M059J (cell line): ENCODE data around the gene FCGR3A. TPM values are rescaled to one million over a fixed set of nuclear protein-coding genes. Genes with fewer than 3 reads are reported as not detected.
"Not testable (repeated sequence)": the region's sequence is repeated elsewhere in the genome, so short reads cannot be mapped to it uniquely, and the experiment has no call there.

Experiments
- DNase-seq: peaks from one replicate; pipeline ENCODE4 v3.0.0-alpha.2; 2012; ENCODE audit warnings: low read depth
- total RNA-seq: library from RNA; depleted of rRNA; stranded (reverse); fragments of >200 nt; shearing (Covaris generic); gene quantifications from 2 replicates; pipeline ENCODE4 v1.2.3, GENCODE V29; 2014; rRNA removed

Gene FCGR3A
- not detected in 2 replicates for total RNA-seq

DNA sequence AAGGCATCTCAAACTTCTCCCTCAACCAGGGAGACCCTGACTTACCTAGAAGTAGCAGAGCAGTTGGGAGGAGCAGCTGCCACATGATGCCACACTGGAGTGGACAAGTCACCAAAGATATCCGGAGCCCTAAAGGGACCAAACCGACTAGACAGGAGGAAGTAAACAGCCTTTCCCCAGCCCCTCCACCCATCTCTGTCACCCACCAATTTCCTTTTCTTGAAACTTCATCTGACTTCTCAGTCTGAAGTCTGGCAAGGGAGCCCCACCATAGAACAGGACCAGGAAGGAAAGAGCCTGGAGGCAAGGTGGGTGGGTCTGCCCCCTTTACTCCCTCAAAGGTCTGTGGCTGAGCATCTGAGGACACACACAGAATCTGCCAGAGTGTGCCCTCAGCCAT is at the start of gene FCGR3A:
FCGR3A (minus strand) TSS at position 167 of the 400 bp plus-strand sequence; CDS start at position 85, 82 bp downstream.
- no peak for DNase-seq

DNA sequence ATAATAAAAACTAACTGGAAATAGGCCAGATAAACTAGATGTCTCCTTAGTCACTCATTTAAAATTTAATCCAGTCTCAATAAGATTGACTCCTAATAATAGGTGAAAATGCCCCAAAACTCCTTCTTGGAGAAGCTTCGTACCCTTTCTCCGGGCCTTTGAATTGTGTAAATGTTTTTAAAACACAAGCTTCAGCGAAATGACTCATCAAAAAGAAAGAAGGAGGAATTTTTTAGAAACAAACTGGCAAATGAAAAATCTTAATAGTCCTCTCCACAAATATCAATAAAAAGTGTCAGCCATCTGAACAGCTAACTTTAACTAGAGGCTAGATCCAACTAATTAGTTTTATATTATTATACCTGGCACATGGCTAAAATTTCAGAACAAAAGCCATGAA is 47.5 kb upstream of the FCGR3A start:
- DNase-seq = not testable (repeated sequence)

DNA sequence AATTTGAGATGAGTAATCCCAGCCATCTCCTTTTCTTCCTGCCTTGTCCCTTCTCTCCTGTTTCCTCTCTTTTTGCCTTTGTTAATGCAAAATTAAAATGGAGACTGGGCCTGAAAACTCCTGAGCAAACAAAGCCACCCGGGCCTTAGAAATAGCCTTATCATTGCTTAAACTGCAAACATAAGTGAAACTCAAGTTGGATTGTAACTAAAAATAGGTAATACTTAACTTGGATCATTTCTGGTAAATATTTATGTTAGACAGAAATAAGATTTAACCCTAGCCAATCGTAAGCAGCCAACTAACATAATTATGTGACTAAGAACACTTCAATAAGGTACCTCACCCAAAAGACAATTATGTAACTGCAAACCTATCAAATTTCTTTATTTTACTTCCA is 46.0 kb upstream of the FCGR3A start:
- peak; percentile 39 for DNase-seq

DNA sequence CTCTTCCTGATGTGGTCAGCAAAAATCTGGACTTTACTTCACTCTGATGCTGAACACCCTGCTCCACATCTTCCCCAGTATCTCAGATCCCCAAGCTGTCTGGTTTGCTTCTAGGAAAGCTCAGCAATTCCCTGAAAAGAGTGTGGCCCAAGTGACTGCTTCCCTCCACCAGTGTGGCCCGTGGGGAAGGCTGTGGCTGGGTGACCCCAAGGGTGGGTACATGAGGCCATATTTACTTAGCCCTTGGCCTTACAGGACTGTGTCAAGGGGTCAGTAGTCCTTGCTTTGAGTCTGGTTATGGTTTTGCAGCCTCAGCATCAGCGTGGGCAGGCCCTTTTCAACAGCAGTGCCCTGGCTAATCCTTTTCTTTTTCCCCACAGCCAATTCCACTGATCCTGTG is 45.6 kb upstream of the FCGR3A start:
- DNase-seq = not testable (repeated sequence)

DNA sequence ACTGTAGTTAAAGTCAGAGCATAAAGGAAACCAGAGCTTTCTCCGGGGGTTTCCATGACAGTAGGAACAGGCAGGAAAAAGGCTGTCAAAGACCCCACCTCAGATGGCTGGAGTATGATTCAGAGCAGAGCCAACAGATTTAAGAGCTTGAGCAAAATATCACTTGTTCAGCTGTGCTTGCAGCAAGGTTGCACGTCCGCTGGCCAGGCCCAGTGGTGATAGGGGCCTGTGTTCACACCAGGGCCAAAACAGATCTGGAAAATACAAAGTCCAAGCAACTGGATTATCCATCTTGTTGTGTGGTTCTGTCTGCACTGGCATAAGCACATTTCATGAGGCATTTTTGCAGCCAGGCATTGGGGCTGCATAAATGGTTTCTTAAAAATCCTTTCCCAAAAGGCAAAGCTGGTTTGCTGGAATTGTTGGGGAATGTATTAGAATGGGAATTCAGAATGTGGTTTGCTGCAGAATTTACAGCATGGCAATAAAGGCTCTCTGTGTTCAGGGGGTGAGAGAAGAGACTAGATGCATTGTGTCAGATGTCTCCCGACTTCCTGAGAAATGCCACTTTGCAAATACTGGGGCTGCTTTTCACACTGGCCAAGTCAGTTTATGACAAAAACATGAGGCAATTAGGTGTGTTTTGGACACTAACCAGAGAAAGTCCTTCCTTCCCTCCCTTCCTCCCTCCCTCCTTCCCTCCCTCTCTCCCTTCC is 44.8 kb upstream of the FCGR3A start:
- peak; percentile 31 for DNase-seq

DNA sequence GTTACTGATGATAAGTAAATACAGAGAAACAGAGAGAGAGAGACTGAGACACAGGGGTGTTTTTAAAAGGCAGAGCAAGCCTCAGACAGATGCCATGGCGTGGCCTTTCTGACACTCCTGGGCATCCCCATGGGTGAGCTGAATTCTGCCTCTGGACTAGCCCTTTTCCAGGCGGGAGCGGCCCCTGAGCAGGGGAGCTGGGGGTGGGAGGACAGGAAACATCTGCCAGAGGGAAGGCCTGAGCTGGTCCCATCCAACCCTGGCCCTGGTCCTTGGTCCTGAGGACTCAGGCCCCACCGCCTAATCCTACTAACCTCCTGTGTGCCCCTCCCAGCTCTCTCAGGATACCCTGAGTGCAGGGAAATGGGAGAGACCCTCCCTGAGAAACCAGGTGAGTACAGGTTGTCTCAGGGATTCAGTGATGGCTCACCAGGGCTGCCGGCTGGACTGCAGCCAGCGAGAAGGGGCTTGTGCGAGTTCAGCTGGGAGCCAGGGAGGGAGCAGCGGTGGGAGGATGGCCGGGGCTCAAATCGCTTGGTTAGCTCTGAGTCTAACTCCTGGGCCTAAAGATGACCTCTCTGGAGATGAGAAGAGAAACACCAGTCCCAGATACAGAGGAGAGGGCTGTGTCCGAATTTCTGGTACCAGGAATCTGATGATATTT is 43.6 kb upstream of the FCGR3A start:
- DNase-seq = not testable (repeated sequence)

DNA sequence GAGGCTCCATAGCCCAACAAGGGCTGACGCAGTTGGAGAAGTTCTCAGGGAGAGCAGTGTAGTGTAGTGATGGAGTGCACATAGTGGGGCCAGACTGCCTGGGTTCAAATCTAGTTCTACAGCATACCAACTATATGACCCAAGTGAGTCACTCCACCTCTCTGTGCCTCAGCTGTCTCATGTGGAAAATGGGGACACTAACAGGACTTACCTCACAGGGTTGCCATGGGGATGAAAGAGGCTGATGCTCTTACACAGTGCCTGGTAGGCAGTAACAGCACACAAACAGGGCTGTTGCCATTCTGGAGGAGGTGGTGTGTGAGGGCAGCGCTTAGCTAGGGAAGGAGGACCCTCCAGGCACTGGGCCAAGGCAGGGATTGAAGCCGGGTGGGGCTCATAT is 43.0 kb upstream of the FCGR3A start:
- not testable (repeated sequence) for DNase-seq

DNA sequence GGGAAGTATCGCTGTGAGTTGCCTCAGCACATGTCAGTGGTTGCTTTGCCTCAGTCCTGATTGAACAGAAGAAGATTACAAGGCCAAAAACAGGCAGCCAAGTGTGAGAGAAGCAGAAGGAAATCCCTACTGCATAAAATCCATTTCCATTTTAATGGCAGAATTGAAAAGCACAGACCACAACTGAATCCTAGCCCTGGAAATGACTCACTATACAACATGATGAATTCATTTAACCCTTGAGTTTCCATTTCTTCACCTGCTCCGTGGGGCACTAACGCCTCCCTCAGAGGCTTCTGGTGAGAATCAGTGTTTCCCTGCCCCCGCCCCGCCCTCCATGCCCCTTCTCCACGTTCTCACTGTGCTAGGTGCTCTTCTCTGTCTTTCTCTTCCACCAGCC is 40.3 kb upstream of the FCGR3A start:
- peak; percentile 19 for DNase-seq

DNA sequence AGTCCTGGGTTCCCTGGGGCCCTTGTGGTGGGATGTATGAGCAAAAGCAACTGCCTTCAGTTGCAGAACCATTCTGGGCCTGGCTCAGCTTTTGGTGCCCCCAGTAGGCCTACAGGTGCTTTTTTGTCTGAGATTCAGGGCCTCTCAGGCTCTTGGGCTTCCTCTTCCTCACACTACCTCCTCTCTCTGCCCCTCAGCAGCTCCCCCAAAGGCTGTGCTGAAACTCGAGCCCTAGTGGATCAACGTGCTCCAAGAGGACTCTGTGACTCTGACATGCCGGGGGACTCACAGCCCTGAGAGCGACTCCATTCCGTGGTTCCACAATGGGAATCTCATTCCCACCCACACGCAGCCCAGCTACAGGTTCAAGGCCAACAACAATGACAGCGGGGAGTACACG is 39.7 kb upstream of the FCGR3A start:
- DNase-seq = not testable (repeated sequence)

DNA sequence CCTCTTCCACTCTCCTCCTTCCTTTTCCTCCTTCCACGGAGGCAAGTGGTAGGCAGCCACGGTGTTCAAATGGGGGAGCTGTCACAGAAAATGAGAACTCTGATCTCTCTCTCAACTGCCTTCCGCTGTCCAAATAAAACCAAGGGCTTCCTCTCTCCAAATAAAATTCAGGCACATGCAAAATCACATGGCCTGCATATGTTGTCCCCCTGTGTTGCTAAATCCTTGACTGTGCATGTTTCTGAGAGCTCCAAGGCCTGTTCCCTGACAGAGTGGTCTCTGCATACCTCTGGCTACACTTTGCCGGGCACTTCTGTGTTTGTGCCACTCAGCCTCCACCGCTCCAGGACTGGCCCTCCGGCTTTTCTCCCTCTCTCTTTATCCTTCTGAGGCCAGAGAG is 39.0 kb upstream of the FCGR3A start:
- DNase-seq = not testable (repeated sequence)

DNA sequence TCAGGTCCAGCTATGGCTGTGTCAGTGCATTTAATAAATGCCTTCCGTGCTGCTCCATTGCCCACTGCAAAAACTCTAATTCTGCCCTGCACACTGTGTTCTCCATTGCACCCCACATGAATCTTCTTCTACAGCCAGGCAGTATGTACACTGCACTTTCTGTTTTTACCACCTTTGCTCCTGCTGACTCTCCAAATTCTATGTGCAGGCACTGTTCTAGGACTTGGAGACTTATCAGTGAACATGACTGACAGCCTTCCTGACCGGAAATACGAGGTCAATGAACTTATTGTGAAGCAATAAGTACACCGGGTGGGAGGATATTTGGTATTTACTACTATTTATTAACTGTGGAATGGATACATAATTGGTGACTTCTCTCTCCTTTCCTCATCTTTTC is 33.3 kb upstream of the FCGR3A start:
- DNase-seq = not testable (repeated sequence)

DNA sequence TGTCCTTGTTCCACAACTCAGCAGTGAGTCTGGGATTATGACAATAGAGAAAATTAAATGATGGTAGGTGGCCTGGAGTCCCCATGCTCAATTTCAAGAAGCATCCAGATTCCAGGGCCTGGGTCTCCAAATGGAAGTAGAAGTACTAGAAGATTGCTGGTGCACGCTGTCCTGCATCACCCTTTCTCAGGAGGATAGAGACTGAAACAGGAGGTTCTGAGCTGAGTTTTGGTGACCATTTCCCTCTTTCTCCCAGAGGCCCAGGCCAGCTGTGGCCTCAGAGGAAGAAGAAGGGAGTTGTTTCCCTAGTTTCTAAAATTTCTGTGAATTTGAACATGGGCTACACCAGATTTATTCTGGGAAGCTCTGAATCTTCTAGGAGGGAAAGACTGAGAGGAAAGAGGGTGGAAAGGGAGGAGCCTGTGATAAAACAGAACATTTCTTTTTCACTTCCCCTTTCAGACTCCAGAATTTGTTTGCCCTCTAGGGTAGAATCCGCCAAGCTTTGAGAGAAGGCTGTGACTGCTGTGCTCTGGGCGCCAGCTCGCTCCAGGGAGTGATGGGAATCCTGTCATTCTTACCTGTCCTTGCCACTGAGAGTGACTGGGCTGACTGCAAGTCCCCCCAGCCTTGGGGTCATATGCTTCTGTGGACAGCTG is 31.4 kb upstream of the FCGR3A start:
- not testable (repeated sequence) for DNase-seq

DNA sequence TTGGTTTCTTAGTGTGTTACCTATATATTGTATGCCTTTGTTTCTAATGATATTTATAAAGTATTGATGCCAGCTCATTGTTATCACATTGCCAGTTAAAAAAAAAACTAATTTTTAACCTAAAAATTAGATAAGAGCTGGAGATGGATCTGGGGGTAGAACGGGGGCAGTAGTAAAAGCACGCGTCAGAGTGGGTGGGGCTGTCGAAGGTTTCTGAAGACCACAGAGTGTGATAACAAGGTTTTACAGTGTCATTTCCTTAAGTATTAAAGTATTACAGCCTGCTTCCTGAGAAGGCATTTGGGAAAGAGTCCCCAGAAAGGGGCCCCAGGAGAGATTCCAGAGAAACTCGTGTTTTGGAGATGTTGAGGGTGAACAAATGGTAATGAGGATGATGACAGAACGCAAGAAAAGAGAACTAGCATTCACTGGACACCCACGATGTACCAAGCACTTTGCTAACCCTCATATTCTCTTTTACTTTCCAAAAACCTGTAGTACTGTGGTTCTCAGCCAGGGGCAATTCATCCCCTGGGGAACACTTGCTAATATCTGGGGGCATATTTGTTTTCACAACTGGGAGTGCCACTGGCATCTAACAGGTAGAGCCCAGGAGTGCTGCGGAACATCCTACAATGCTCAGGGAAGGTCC is 30.4 kb upstream of the FCGR3A start:
- not testable (repeated sequence) for DNase-seq

DNA sequence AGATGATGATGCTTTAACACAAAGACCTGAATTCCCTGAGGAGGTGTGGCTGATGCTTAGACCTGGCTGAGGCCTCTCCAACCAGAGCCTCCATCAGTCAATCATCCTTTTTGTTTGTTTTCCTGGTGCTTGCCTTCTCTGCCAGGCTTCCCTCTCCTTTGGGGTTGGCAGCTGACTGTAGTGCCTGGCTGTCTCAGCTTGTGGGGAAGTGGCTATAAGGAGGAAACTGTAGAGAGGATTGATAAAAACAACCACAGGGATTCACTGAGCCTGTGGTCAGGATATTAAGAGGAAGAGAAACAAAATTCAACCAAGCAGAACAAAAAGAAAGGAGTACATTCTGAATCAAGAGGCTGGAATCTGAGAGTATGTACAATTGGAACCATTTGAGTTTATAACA is 27.1 kb upstream of the FCGR3A start:
- DNase-seq = not testable (repeated sequence)

DNA sequence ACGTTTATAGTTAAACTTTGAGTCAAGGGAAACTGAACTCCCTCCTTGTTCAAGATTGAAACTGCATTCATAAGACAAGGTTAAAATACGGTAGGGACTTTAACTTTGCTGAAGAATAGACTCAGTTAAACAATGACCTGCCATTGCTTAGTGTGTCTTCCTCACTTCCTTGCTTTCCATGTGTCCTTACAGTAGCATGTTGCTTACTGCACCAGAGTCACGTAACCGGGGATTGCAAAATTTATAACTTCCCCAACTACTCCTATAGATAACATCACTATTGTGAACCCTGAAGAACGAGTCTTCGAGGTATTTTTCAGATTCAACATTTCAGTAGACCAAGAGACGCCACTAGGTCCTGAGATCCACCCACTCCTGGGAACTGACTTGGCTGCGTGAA is 22.1 kb upstream of the FCGR3A start:
- not testable (repeated sequence) for DNase-seq

DNA sequence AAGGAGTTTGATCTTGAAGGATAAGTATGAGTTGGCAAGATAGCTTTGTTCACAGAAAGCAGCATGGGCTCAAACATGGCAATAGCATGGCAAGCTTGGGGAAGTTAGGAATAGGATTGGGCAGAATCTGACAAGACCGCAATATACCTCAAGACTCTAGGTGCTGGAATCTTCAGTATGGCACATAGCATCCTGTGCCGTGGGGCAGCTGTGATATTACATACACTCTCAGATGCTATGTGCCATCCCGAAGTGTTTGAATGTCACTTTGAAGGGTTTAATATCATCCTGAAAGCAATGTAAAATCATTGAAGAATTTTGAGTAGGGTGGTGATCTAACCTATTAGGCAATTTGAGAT is 17.0 kb upstream of the FCGR3A start:
- DNase-seq = not testable (repeated sequence)

DNA sequence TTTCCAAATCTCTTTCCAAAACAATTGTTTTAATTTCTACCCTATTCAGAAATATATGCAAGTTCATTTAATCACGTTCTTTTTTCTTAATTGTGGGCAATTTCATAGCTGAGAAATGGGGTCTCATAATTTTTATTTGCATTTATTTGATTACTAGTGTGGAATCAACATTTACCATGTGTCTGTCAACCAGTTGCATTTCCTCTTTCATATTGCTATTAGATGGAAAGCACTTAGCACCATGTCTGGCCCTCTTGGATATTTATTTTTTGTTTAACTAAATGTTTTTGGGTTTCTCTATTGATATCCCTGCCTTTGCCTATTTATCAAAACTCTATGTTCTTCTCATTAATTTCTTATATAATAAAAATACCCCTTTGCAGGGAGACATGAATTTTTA is 13.9 kb upstream of the FCGR3A start:
- not testable (repeated sequence) for DNase-seq

DNA sequence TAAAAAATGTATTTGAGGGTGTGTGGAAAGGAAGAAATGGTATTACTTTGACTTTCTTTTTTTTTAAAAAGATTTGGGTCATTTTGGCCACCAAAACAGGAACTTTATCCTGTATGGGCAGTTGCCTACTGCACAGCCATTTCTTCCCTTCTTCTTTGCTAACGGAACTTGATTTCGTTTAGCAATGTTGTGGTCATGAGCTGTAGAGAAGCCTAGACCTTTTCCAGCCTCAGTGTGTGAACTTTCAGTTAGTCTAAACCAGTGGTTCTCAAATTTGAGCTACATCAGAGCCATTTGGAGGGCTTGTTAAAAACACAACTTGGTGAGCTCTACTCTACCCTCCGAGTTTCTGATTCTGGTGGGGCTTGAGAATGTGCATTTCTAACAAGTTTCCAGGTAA is 12.8 kb upstream of the FCGR3A start:
- not testable (repeated sequence) for DNase-seq

DNA sequence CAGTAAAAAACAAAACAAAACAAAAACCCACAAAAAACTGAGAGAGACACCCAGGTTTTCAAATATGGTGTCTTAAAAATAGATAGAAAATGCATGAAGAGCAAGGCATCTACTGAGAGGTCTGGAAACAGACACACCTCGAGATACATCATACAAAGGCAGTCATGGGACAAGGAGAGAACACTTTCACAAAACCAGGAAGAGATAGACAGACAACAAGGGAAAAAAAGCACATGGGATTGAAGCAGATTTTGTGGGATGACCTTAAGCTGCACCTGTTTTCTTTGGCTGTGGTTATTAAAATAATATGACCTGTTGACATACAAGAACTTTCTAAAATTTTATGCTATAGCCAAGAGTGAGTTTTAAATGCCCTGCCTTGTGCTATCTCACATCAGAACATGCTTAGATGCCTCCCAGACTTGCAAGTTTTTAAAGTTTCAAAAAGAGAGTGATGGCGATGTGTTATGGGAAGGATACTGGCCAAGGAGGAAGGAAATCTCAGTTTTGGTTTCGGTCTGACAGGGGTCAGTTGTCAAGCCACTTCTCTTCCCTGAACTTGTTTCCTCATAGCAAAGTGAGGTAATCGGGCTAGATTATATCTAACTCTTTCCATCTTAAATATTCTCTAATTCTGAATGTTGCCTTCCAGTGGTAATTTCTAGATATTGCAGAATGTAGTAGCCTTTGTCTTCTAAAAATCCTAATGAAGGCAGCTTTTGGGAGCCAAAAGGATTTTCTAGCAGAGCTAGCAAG is 11.5 kb upstream of the FCGR3A start:
- peak; percentile 47 for DNase-seq

DNA sequence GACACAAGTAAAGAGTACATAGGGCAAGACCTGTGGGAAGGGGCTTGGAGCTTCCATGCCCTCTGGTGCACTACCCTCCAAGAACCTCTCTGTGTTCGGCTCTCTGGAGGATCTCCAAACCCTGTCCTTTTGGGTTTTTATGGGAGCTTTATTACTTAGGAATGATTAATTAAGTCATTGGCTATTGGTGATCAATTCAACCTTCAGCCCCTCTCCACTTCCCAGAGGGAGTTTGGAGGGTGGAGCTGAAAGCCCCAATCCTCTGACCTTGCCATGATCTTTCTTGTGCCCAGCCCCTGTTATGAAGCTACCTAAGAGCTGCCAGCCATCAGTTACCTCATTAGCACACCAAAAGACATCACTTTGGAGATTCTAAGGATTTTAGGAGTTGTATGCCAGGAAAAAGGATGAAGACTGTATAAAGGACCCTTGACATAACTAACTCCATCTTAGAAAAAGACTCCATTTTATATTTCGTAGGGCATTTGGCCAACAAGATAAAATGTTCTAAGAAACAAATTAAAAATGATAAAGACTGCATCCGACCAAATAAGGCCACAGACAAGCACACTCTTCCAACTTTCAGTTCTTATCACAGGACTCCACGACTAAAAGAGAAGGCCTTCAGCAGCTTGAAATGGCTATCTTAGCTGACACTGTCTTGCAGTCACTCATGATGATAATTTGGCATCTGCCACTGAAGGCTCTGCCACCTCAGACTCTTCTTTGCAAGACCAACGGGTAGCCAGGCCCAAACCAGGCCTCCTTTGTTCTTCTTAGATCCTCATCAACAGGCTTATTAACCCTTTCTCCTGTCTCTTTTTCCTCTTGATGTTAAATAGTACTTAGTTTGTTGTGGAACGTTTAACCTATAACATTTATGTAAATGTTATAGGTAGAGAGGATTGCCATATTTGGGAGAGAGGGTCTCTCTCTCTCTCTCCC is 8.2 kb upstream of the FCGR3A start:
- DNase-seq = not testable (repeated sequence)
